DOHH2 (cell line): ENCODE data around the gene TMED4.

Source experiments
- H3F3A ChIP-seq: fragments of 200-600 bp; sonication (generic), shearing (Covaris generic); 2 replicates; pipeline ENCODE4 v1.6.0; 2016; ENCODE audit warnings: antibody characterized with exemption, mild to moderate bottlenecking; ENCODE audit not compliant: control insufficient read depth, insufficient read depth
- H3K27ac ChIP-seq: fragments of 200-600 bp; sonication (generic); 2 replicates; pipeline ENCODE4 v1.5.1; 2014; ENCODE audit warnings: low read depth, mild to moderate bottlenecking, low read length, moderate library complexity
- H3K27me3 ChIP-seq: fragments of 200-600 bp; sonication (generic); 2 replicates; pipeline ENCODE4 v1.6.1; 2014; ENCODE audit warnings: mild to moderate bottlenecking, low read length, mixed read lengths; ENCODE audit not compliant: control insufficient read depth
- H3K36me3 ChIP-seq: fragments of 200-600 bp; sonication (generic); 2 replicates; pipeline ENCODE4 v1.6.1; 2014; ENCODE audit warnings: mild to moderate bottlenecking, low read length, moderate library complexity, mixed read lengths; ENCODE audit not compliant: control insufficient read depth
- H3K4me1 ChIP-seq: fragments of 200-600 bp; sonication (generic); 2 replicates; pipeline ENCODE4 v1.6.1; 2014; ENCODE audit warnings: mild to moderate bottlenecking, low read length, mixed read lengths; ENCODE audit not compliant: control insufficient read depth
- H3K4me2 ChIP-seq: fragments of 200-600 bp; sonication (generic); 2 replicates; pipeline ENCODE4 v1.6.0; 2014; ENCODE audit warnings: mild to moderate bottlenecking, low read length, moderate library complexity
- H3K4me3 ChIP-seq: fragments of 200-600 bp; sonication (generic); 2 replicates; pipeline ENCODE4 v1.5.1; 2014; ENCODE audit warnings: mild to moderate bottlenecking, low read length, mixed read lengths
- H3K79me2 ChIP-seq: fragments of 200-600 bp; sonication (generic); 2 replicates; pipeline ENCODE4 v1.6.1; 2014; ENCODE audit warnings: mild to moderate bottlenecking, low read length, mixed read lengths; ENCODE audit not compliant: control insufficient read depth
- H3K9me2 ChIP-seq: fragments of 200-600 bp; sonication (generic); replicated peaks from 2 replicates; pipeline ENCODE4 v1.6.1; 2014; ENCODE audit warnings: mild to moderate bottlenecking, low read length, mixed read lengths; ENCODE audit not compliant: control insufficient read depth
- H3K9me3 ChIP-seq: fragments of 200-600 bp; sonication (generic); 2 replicates; pipeline ENCODE4 v1.6.1; 2014; ENCODE audit warnings: antibody characterized with exemption, low read length, mixed read lengths; ENCODE audit not compliant: control insufficient read depth, insufficient read depth
- H4K20me1 ChIP-seq: fragments of 200-600 bp; sonication (generic); 2 replicates; pipeline ENCODE4 v1.6.0; 2014; ENCODE audit warnings: low read depth, mild to moderate bottlenecking, antibody characterized with exemption, low read length, moderate library complexity; ENCODE audit not compliant: control insufficient read depth, insufficient read depth
- EZH2phosphoT487 ChIP-seq: fragments of 200-600 bp; sonication (generic); IDR thresholded peaks from 2 replicates; pipeline ENCODE4 v1.6.1; 2017; ENCODE audit warnings: borderline replicate concordance, mild to moderate bottlenecking, antibody characterized with exemption, low read length, moderate library complexity, mixed read lengths
- TF ChIP-seq, protein P1 (sequence below): fragments of 200-600 bp; sonication (generic); IDR thresholded peaks from one replicate; pipeline ENCODE4 v1.5.1; 2014; ENCODE audit warnings: antibody characterized with exemption, mild to moderate bottlenecking, low read depth, low read length; ENCODE audit not compliant: poor library complexity, severe bottlenecking

TMED4 gene

DNA sequence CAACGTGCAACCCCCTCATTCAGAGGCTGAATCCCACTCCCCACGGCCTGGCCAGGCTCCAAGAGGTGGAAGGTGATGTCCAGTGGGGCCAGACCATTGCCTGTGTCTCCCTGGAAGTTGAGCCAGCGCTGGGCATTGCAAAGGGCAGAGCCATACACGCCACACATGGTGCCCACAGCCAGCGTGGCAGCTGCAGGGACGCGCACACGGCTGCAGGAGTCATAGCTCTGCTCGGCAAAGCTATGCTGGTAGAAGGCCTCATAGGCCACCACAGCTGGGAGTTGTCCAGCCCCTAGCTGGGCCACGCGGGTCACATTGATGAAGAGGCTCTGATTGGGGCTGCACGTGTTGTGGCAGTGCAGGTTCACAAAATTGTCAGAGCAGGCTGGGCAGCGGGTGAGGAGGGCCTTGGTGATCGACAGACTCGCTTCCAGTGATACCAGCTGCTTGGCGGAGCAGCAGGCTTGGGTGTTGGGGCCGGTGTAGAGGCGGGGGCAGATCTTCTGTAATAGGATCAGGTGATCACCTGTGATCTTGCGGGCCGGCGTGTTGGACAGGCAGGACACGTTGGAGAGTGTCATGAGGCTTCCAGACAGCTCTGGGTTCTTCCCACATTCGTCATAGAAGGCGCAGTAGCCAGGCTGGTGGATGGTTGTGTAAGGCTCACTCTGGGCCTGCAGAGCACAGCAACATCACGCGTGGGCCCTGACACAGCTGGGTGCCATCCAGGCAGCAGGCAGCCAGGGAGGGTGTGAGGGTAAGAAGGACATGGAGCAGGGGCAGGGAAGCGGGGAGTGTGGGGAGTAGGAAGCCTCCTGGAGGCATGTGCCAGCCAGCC, 42.1 kb downstream of the TMED4 start:
- Histone ChIP-seq H3F3A (no peaks in the 10 kb centered on the region), H3K4me2 (no peak overlapping the region), H3K36me3 (no peaks in the 10 kb centered on the region), H3K4me1 (no peaks in the 10 kb centered on the region), H3K27ac (no peak overlapping the region), H3K9me2 (no peaks in the 10 kb centered on the region), H3K9me3 (no peaks in the 10 kb centered on the region), H3K4me3 (no peak overlapping the region), H4K20me1 (no peaks in the 10 kb centered on the region), H3K79me2 (no peaks in the 10 kb centered on the region), H3K27me3 (no peaks in the 10 kb centered on the region)
- no peak for TF ChIP-seq EZH2phosphoT487
- TF ChIP-seq, protein P1, sequence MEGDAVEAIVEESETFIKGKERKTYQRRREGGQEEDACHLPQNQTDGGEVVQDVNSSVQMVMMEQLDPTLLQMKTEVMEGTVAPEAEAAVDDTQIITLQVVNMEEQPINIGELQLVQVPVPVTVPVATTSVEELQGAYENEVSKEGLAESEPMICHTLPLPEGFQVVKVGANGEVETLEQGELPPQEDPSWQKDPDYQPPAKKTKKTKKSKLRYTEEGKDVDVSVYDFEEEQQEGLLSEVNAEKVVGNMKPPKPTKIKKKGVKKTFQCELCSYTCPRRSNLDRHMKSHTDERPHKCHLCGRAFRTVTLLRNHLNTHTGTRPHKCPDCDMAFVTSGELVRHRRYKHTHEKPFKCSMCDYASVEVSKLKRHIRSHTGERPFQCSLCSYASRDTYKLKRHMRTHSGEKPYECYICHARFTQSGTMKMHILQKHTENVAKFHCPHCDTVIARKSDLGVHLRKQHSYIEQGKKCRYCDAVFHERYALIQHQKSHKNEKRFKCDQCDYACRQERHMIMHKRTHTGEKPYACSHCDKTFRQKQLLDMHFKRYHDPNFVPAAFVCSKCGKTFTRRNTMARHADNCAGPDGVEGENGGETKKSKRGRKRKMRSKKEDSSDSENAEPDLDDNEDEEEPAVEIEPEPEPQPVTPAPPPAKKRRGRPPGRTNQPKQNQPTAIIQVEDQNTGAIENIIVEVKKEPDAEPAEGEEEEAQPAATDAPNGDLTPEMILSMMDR, result no peak

DNA sequence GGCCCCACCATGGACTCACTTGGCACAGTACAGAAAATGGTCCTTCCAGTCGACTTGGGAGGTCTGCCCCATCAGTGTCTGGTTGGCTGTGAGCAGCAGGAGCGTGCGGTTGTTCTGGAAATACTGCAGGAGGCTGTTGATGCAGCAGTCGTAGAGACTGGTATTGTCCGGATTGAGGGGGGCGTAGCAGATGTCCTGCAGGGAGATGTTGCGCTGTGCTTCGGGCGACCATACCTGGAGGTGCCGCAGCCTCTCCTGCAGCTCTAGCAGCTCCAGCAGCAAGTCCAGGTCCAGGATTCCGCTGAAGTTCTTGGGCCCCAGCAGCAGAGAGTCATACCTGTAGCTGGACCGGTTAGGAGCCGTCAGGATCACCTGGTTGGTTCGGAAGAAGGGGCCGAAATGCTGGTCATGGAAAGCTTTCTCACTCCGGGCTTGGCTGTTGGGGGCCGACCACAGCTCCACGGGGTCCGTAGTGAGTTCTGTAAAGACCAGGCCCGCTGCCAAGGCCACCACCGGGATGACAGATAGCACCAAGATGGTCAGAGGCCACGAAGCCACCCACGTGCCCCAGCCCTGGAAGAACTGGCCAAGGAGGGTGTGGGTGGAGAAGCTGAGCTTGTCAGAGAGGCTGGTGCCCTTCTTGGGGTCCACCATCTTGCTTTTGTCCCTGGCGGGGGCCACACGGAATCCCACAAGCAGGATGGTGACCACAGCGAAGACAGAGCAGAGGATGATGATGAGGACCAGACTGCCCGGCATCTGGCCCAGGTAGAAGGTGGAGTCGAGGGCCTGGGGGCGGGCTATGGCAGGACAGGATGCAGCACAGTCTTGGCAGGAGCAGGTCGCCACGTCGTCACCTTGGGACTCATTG, 43.0 kb downstream of the TMED4 start:
- H3K9me2 ChIP-seq, result no peaks in the 10 kb centered on the region
- H3F3A ChIP-seq, result no peaks in the 10 kb centered on the region
- H3K27me3 ChIP-seq, result no peaks in the 10 kb centered on the region
- H4K20me1 ChIP-seq, result no peaks in the 10 kb centered on the region
- no peaks in the 10 kb centered on the region for H3K36me3 ChIP-seq
- no peaks in the 10 kb centered on the region for H3K79me2 ChIP-seq
- no peak overlapping the region for H3K4me2 ChIP-seq
- no peaks in the 10 kb centered on the region for H3K9me3 ChIP-seq
- H3K4me1 ChIP-seq, result no peaks in the 10 kb centered on the region
- H3K27ac ChIP-seq, result no peak overlapping the region
- TF ChIP-seq, protein P1, result no peak
- no peak for TF ChIP-seq EZH2phosphoT487
- no peak overlapping the region for H3K4me3 ChIP-seq

DNA sequence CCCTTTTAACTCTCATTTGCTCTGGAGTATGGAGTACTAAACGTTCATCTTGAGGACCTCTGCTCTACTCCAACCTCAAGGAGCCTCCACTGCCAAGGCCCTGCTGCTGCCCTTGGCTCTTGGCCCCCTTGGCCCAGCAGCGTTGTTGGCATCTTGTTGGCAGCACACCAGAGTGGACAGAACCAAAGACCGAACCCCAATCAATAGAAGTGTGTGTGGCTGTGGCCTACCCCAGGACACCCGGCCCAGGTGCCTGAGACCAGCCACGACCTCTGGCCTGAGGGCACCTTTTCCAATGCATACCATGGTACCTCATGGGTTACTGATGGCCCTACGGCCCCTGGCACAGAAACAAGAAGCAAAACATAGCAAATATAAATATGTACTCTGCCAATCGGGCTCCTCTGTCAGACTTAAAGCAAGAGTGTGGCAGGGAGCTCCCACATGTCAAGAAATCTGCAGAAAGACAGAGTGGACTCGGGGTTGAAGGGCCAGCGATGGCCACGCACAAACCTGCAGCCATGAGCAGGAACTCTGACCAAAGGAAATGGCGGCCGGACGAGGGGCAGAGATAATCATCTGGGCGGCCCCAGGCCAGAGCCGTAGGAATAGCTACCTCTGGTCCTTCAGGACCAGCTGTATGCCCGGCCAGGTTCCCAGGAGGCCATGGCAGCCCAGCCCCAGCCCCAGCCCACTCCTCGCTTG, 43.8 kb downstream of the TMED4 start:
- no peaks in the 10 kb centered on the region for H3K9me2 ChIP-seq
- no peak overlapping the region for H3K4me3 ChIP-seq
- no peaks in the 10 kb centered on the region for H3K4me1 ChIP-seq
- H4K20me1 ChIP-seq, result no peaks in the 10 kb centered on the region
- TF ChIP-seq, protein P1, result no peak
- TF ChIP-seq EZH2phosphoT487, result no peak
- H3K27ac ChIP-seq, result no peak overlapping the region
- H3K79me2 ChIP-seq, result no peaks in the 10 kb centered on the region
- no peak overlapping the region for H3K4me2 ChIP-seq
- H3K9me3 ChIP-seq, result no peaks in the 10 kb centered on the region
- no peaks in the 10 kb centered on the region for H3K36me3 ChIP-seq
- H3K27me3 ChIP-seq, result no peaks in the 10 kb centered on the region
- no peaks in the 10 kb centered on the region for H3F3A ChIP-seq
